NCI-H226 (cell line): ENCODE results near the gene RTL5.
"Not testable (repeated sequence)": the region's sequence is repeated elsewhere in the genome, so short reads cannot be mapped to it uniquely, and the experiment has no call there.

Source experiments
- DNase-seq: peaks from one replicate; pipeline ENCODE4 v3.0.0-alpha.2; 2015

RTL5 gene

GRCh38 chrX:72131317-72132294 lies at the start of gene RTL5:
Gene RTL5, minus strand, starts transcription at chrX:72131915.
- DNase-seq, result peak; percentile 74

GRCh38 chrX:72180539-72180938 lies 48.8 kb upstream of the RTL5 start:
- no peak for DNase-seq

DNA sequence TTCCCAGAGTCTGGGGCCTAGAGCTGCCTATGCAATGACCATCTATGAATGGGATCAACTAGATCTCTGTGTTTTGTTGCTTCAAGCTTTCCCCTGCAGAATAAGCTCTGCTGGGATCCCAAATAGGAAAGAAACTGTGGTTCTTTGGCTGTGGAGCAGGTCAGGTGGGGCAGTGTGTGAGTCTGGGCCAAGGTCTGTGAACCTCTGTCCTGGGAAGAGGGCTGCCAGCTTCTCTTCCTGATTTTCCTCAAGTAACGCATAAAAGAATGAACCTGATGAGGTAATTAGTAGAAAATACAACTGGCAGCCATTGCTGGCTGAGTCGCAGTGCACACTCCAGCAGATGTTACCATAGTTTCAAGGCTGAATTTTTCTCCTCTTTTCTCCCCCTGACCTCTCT lies 45.3 kb upstream of the RTL5 start:
- no peak for DNase-seq

GRCh38 chrX:72176289-72176688 lies 44.6 kb upstream of the RTL5 start:
- not testable (repeated sequence) for DNase-seq

- no peak for DNase-seq
Observed at GRCh38 chrX:72169008-72169728, 37.5 kb upstream of the RTL5 start.

DNA sequence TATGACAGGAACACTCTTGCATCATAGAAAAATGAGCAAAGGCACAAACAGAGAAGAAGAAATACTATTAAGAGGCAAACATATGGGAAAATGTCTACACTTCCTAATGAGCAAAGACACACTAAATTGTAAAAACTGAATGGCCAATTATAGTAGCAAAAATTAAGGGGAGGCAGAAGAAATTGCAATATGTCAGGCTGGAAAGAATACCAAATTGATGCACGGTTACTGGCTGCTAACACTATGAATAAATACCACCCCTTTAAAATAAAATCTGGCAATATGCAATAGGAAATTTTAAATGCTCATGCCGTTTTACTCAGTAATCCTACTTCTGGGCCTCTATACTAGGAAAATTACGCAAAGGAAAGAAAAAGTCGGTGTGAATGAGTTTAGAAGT lies 33.8 kb upstream of the RTL5 start:
- DNase-seq, result no peak

- DNase-seq, result no peak
Observed at GRCh38 chrX:72159769-72160168, 28.1 kb upstream of the RTL5 start.

GRCh38 chrX:72158773-72159172 lies 27.1 kb upstream of the RTL5 start:
- DNase-seq, result no peak

DNA sequence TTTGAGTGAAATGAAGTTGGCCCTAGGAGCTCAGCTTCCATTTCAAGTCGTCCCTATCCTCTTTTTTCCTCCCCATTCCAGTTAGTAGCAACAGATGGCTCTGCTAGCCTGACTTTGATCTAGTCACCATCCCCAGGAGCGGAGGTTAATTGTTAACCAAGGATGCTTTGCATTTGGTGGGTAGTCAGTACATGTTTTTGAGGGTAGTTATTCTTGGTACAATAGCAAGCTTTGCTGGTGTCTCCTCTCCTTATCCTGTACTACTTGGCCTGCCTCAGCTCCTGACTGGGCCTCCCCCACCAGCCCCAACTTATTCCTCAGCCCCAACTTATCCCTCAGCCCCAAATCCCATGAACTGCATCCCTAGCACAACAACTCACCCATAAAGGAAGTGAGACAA lies 14.8 kb upstream of the RTL5 start:
- no peak for DNase-seq

DNA sequence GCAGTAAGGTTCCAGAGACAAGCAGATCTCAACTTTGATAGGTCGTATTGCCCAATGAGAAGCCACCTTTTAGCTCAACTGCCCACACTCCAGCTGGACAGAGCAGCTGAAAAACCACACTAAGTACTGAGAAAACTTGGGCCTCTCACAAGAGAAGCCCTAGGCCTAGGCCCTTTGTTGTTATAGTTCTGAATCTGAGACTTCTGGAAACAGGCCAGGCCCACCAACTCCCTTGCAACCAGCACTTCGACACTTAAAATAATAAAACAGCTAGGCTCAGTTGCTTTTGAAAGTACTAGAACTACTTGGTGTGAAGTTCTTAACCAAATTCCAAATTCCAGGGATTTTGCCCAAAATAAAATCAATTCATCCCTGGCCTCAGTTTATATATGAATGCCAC lies 13.5 kb upstream of the RTL5 start:
- no peak for DNase-seq

- no peak for DNase-seq
Observed at GRCh38 chrX:72143609-72143907, 11.8 kb upstream of the RTL5 start.

DNA sequence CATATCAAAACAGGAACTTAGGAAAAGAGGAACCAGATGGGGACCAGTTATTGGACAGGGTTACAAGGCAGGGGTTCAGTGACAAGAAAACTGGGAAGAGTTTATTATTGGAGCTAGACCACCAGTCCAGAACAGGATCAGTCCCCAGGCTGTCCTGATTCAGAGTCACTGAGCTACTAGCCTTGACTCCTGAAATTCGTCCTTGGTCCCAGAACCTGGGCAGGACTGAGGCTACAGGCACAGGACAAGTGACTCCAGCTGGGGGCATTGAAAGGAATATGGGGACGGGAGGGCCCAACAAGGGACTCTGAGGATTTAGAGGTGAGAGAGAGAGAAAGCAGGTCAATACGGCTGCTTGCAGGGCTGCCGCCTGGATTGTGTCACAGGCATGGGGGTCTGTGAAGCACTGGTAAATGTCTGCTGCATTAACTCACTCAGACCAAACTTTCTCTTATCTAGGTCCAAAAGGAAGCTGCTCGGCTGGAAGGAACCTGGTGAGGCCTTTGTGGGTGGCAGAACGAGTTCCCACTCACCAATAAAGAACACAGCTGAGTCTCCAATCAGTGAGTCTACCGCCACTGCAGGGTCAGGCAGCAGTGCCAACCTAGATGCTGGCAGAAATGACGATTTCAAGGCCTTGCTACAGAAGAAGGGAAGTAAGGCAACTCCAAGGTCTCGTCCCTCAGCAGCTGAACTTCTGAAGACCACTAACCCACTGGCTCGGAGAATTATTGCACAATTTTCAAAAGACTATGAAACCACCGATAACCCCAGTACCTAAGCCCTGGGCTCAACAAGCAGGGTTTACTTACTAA lies 11.3 kb upstream of the RTL5 start:
- no peak for DNase-seq

DNA sequence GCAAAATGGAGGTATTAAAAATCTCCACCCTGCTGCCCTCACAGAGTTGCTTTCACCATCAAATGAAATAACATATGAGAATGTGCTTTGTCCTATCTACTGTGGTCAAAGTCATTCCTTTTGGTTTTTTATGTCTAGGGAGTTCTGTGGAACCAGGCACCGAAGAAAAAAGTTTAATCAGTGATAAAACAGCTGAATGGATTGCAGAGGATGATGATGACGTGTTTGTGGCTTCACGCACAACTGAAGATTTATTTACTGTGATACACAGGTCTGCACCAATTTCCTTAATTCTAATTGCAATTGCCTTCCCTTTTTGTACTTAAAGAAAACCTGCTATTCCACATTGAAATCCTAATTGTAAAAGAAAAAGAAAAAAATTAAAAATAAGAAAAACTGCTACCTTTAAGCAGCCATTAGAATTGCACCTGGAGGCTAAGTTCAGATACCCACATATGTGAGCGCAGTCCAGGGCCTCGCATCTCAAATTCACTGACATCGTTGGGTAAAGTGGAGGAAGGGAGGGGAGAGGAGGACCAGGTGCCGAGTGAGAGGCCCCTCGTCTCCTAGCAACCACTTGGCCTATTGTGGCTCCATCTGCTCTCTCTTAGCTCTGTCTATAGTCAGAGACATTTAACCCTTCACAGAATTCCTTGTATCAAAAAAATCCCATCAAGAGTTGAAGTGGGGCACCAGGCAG lies 10.5 kb upstream of the RTL5 start:
- DNase-seq, result no peak

- no peak for DNase-seq
Observed at GRCh38 chrX:72141372-72142004, 9.8 kb upstream of the RTL5 start.

- DNase-seq, result no peak
Observed at GRCh38 chrX:72139538-72139937, 7.8 kb upstream of the RTL5 start.

DNA sequence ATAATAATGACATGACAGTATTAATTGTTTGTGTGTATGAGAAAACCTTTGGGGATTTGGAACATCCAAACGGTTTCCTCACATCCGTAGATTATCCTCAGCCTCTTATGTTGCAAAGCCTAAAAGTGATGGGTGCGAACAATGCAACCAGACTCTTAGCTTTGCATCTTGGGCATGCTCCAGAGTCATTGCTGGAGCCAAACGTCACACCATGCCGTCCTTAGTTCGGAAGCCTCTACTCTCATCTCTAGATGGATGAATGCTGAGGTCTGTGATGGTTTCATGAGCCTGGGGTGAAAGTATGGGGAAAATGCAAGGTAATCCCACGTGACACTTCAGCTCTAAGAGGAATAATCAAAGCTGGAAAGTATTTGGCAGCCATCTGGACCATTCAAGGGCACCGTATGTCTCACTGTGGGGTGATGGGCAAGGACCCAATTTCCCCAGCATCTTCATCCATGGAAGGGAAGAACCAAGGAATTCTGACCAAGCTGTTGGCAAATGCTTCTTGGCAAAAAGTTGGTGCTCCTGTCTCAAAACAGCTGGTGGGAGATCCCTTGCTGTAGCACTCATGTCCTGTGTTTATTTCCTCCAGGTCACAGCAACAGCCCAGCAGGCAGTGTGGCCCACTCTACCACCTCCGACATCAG lies 6.3 kb upstream of the RTL5 start:
- DNase-seq, result no peak

GRCh38 chrX:72133851-72134546 lies 2.3 kb upstream of the RTL5 start:
- no peak for DNase-seq

GRCh38 chrX:72132456-72132855 lies 741 bp upstream of the RTL5 start:
- DNase-seq, result no peak

GRCh38 chrX:72130762-72131250 lies 909 bp downstream of the RTL5 start:
- no peak for DNase-seq

GRCh38 chrX:72130156-72130761 lies 1.5 kb downstream of the RTL5 start:
- no peak for DNase-seq
